HG03442 (cell line): Measurements from ENCODE around the gene TRAPPC3.
"Not testable (repeated sequence)": the region's sequence is repeated elsewhere in the genome, so short reads cannot be mapped to it uniquely, and the experiment has no call there.

Source experiments
- ATAC-seq: cut with Tn5 transposase; IDR thresholded peaks from one replicate; pipeline ENCODE4 v1.9.1; 2021; ENCODE audit warnings: mild to moderate bottlenecking, moderate library complexity; ENCODE audit not compliant: unreplicated experiment

TRAPPC3 gene

DNA sequence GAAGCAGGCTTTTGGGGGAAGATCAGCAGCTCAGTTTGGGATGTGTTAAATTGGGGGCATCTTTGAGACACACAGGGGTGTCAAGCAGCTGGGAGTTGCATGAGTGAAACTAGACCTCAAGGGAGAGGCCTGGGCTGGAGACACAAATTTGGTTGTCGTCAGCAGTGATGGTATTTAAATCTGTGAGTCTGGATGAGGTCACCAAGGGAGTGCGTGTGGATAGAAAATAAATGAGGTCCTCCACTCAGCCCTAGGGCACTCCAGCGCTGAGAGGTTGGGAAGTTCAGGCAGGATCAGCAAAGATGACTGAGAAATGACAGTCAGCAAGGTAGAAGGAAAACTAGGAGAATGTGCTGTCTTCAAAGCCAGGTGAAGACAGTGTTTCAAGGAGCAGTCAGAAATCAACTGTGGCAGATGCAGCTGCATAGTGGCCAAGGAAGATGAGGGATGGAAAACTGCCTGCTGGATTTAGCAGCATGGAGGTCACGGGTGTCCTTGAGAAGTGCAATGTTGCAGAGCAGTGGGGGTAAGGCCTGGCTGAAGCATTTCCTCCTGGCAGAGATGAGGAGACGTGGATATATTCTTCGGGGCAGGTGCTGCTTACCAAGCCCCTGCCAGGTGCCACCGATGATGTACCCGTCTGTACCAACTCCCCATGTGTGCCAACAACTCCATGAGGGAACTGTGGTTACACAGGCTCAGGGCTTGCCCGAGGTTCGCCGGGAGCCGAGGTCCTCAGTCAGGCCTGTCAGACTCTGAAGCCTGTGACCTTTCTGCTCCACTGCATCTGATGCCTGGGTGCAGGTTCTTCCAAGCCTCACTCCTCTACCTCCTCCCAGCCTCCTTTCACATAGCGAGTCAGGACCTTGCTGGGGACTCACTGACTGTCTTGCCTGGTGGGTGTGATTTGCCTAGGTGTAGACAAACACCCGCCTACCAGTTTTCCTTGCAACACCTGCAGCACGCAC is 17.9 kb upstream of the TRAPPC3 start:
- ATAC-seq = no peak

DNA sequence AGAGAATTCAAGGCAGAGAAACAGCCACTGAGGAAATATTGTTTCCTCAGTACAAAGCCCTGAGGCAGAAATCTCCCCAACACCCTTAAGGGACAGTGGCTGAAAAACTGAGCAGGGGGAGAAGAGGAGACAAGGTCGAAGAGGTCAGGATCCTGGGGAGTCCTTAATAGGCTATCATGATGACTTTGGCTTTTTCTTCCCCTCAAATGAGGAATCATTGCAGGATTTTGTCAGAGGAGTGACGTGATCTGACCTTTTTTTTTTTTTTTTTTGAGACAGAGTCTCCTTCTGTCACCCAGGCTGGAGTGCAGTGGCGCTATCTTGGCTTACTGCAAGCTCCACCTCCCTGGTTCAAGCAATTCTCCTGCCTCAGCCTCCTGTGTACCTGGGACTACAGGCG is 16.9 kb upstream of the TRAPPC3 start:
- no peak for ATAC-seq

DNA sequence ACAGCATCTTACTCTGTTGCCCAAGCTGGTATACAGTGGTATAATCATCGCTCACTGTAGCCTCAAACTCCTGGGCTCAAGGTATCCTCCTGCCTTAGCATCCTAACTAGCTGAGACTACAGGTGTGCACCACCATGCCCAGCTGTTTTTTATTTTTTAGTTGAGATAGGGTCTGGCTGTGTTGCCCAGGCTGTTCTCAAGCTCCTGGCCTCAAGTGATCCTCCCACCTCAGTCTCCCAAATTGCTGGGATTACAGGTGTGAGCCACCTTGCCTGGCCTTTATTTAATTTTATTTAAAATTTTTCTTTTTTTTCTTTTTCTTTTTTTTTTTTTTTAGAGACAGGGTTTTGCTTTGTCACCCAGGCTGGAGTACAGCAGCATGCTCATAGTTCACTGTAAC is 15.9 kb upstream of the TRAPPC3 start:
- no peak for ATAC-seq

DNA sequence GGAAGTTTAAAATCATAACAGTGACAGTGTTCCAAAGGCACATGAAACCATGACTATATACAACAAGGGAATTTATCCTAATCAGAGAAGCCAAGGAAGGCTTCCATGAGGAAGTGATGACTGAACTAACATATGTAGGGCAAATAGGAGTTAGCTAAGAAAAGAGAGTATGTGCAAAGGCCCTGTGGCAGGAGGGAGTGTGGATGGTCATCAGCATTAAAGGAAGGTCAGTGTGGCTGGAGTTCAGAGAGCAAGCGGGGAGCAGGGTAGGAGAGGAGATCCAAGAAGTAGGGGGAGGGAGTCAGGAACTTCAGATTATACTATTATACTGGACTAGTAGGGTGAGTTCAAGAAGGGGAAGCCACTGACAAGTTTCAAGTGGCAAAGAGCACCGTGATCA is 15.1 kb upstream of the TRAPPC3 start:
- ATAC-seq = no peak

DNA sequence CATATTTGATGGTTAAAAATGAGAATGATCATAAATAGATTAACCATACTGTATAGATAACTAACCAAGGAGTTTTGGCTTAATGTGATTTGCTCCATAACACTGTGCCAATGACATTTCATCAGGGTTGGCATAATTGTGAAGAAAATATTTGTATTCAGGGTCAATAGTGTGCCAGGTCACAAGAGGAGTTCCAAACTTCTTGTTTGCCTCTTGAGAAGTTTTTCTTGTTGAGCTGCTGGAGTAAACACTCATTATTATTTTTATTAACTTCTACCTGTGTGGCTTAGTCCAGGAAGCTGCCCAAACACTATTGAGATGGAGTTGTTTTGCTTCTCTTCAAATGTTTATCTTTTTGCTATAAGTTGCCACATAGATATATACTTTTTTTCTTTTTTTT is 14.1 kb upstream of the TRAPPC3 start:
- ATAC-seq = no peak

DNA sequence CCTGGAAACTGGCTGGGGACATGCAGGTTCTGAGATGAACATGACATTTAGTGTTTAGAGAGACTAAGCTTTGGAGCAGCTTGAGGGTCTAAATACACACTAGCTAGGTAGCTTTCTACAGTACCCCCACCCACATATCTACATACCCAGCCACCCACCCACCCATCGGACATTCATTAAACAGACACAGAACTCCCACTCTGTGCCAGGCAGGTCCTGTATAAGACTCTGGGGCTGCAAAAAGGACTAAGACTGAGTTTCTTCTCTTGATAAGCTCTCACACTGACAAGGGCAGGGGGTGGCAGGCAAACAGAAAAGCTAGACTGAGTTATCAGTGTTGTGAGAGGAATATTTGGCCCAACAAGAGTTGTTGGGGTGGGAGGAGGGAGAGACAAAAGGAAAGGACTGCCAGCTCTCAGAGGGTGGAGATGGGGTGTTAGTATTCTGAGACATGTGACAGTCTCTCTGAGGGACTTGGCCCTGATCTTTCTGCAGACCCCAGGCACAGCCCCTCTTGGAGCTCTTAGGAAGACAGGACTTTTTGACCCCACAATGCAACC is 13.5 kb upstream of the TRAPPC3 start:
- ATAC-seq = no peak

DNA sequence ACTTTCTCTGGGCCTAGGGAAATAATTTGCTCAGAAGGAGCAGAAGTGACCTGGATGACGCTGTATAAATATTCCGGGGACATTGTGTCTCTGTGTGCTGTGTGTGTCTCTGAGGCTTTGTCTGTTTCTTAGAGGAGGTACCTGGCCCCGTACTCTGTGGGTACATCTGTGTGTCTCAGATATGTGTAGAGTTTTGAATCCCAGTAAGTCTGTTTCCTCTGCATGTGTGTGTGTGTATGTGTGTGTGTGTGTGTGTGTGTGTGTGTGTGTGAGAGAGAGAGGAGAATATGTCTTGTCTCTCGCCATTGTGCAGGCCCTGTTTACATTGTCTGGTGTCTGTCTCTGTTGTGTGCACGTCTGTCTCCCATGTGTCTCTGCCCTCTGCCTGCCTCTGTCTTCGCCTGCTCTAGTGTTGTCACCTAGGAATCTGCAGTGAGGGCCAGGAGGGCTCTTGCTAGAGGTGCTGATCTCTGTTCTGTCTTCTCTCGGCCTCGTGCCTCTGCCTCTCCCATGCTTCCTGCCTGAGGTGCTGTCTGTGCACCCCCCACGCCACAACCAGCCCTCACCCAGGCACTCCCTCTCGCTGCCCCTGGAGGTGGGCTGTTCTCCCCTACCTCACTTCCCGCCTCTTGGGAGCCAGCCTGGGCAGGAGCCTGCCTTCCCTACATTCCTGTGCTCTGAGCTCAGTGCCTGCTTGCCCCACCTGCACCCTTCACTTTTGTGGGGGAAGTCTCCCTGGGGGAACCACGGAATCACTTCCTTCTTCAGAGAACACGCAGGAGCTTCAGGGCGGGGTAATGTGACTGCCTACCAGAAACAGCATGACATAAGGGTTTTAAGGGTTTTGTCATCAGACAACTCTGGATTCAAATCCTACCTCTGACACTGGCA is 12.6 kb upstream of the TRAPPC3 start:
- ATAC-seq = no peak

DNA sequence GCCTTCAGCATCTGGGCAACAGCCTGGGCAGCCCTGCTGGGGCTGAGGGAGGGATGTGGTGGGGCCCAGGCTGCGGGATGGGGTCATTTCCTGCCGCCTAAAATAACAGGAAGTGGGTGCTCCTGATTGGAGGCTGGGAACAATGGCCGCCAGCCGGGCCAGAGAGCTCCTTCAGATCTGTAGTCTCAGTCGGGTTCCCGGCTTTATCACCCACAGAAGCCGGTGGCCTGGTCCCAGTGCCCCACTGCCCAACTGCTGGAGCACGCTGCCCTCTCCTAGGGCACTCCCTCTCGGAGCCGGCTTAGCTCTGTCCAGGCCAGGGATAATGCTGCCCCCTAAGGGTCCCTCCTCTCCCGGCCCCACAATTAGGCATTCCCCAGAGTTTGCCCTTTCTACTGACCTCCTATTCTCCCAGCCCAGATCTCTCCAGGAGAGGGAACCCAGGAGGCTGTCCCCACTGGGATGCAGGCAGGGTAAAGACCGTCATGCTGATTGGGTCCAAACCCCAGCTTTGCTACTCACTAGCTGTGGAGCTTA is 11.7 kb upstream of the TRAPPC3 start:
- ATAC-seq = no peak

DNA sequence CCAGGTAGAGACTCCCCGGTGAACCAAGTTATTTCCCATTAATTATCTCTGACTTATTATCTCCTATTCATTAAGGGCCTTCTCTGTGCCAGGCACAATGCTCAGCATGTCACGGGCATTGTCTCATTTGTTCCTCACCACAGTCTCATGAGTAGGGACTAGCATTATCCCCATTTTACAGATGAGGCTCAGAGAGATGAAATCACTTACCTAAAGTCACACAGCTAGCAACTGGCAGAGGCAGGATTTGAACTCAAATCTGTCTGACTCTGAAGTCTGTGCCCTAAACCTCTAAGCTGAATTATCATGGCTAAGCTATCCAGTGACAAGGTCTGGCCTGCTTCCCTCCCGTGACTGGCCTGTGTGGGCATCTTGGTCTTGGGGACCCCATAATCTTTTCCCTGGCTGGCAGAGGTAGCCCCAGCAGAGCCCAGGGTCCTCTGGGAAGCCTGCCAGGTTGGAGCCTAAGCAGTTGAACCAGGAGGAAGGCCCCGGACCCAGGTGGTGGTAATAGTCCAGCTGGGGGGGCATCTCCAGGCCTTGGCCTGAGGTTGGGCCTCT is 11.2 kb upstream of the TRAPPC3 start:
- ATAC-seq = no peak

DNA sequence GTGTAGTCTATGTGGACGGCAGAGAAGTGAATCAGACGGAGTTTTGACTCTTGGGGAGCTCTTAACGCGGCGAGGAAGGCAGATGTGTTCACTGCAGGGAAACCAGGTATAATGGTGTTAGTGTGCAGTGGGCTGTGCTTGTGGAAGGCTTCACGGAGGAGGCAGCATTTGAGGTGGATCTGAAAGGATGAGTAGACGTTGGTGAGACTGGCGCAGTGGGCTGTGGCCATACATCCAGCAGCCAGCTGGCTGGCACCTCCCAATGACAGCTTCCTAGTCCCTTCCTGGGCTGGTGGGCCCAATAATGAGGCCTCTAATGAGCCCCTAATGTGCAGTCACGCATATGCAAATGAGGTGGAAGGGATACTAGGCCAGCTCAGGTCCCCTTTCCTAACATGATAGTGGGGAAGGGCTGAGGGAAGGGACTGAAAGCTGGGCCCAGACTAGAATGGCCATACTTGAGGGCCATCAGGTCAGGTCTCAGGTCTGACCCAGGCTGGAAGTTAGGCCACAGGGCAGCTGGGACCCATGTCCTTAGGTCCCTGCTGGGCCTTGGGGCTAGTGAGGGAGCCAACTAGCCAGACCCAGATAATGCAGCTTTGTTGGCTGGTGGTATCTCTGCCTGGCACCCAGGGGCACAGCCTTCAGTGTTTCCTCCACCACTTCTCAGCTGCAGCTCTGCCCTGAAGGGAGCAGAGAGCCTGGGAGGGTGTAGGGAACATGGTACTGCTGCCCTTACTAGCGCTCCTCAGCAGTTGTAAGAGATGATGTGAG is 10.5 kb upstream of the TRAPPC3 start:
- ATAC-seq = no peak

DNA sequence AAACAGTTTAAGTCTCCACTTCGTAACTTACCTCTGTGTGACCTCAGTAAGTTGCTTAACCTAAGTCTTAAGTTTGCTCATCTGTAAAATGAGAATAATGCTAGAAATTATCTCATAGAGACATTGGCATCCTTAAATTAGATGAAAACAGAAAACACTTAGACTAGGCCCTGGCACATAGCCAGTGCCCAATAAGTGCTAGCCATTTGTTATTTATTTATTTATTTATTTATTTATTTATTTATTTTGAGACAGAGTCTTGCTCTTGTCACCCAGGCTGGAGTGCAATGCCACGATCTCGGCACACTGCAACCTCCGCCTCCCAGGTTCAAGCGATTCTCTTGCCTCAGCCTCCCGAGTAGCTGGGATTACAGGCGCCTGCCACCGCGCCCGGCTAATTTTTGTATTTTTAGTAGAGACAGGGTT is 9.6 kb upstream of the TRAPPC3 start:
- ATAC-seq = not testable (repeated sequence)

DNA sequence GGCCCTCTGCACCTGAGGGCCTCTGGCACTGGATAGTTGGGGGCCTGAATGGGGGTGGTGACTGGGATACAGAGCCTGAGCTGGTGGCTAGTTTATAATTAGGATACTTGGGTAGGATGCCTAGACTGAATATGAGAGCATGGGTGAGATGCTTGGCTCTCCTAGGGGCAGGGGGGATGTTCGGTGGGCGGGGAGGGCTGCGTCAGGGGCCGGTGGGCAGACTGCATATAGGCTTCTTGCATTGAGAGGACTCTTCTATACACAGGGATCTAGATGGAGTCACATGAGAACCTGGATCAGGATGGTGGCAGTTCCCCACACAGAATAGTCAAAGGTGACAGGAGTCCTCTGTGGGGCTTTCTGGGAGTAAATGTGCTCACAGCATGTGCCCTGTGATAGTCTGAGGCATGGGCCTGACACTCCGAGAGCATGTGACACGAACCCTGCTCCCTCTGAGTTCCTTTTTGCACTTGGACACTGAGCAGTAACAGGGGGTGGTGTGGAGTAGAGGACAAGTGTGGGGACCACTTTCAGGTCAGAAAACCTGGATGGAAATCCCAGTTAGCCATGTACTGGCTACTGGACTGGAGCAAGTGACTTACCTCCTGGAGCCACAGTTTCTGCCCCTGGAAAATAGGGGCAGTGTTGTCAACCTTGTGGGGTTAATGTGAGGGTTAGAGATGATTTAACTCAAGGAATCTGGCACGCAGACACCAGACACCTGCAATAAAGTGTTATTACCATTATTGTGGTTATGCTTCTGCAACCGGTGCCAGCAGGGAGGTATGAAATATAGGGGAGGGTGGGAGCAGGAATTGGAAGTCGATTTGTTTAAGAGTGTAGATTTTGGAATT is 8.9 kb upstream of the TRAPPC3 start:
- ATAC-seq = no peak

DNA sequence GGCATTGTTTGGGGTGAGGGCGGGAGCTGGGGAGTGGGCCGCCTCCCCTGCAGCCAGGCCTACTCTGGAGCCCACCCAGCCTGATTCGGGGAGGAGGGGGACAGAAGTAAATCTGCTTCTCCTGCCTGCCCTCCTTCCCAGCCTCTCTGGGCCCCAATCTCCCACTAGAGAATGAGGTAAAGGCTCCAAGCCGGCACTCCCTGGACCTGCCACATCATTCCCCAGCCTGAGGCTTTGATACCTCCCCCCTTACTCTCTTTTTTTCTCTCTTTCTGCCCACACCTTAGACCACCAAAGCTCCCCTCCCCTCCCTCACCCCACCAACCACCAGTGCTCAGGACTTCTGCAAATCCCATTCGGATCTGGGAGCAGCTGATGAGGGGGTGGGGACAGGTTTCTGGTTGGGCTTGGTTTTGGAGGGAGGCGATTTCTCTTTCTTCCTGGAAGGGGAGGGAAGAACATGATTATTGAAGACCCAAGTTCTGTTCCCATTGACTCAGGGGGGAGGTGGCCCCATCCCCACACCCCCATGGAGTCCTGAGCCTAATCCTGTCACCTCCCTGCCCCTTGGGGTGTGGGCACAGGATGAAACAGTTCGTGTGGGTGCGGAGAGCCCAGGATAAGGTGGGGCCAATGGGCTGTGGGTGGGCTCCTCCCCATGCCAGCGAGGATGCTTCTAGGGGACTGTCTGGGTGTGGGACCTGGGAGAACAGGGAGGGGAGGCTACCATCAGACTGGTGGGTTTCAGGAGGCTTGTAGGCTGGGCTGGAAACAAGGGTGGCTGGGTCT is 8.0 kb upstream of the TRAPPC3 start:
- ATAC-seq = no peak

DNA sequence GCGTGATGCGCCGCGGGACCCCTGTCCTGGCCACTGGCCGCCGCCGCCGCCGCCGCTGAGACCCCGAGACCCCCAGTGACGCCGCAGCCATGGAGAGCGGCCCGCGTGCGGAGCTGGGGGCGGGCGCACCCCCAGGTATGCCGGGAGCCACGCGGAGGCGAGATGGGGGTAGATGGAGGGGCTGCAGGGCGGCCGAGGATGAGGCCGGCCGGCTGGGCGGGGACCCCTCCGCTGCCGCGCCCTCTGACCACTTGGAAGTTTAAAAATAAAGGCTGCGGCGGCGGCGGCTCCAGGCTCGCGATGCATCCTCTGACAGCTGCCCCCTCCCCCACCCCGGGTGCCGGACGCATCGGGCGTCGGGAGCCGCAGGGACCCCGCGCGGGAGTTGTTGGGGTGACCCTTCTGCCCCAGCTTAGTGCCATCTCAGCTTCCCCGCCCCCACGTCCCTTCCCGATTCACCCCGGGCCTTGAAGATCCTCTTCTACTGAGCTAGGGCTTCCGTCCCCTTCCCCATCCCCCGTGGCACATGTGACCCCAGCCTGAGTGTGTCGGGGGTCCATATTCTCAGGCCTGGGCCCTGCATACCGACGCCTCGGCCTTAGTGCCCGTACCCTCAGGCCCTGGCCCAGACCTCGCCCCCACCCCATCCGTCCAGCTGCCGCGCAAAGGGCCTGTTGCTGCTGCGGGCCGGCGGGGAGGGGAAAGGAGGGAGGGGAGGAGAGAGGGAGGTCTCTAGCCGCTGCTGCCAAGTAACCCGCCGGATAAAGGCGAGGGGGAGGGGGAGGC is 7.2 kb upstream of the TRAPPC3 start:
- ATAC-seq = peak; percentile 10

DNA sequence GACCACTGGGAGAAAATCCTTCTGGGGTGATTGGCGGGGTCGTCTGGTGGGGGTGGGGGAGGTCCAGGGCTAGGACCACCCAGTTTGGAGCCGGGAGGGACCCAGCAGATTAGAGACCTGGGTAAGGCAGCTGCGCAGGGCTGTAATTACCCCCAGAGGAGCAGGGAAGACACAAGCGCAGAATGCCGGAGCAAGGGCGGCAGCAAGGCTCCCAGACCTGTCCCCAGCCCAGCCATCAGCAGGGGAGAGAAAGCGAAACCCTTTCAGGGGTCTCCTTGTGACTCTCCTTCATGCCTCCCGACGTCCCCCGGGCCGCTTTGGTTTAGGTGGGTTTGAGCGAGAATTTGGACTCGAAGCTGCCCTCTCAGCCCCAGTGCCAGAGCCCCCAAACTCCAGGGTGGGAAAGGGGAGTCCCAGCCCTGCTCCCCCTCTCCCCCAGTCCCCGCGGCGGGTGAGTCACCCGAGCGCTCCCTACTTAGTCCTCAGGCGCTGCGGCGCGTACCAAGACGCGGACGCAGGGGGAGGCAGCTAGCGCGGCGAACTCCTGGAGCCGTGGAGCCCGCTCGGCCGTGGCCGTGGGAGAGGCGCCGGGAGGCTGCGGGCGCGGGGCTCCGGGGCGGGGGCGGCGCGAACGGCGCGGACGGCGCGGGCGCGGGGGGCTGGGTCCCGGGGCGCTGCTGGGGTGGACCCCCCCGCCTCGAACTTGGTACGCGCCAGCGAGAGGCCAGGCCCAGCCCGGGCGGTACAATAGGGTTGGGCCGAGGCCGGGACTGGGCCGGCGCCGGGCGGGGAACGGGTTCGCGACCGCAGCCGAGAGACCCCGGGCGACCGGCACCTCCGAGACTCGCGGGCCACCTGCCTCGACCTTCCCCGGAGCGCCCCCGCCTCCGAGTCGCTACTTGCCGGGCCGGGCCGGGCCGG is 6.4 kb upstream of the TRAPPC3 start, which contains the start of gene MAP7D1:
Gene MAP7D1 (plus strand): TSS at position 753 of the 921 bp plus-strand sequence. CDS start 258 bp downstream, outside the sequence.
- peak; percentile 49 for ATAC-seq

DNA sequence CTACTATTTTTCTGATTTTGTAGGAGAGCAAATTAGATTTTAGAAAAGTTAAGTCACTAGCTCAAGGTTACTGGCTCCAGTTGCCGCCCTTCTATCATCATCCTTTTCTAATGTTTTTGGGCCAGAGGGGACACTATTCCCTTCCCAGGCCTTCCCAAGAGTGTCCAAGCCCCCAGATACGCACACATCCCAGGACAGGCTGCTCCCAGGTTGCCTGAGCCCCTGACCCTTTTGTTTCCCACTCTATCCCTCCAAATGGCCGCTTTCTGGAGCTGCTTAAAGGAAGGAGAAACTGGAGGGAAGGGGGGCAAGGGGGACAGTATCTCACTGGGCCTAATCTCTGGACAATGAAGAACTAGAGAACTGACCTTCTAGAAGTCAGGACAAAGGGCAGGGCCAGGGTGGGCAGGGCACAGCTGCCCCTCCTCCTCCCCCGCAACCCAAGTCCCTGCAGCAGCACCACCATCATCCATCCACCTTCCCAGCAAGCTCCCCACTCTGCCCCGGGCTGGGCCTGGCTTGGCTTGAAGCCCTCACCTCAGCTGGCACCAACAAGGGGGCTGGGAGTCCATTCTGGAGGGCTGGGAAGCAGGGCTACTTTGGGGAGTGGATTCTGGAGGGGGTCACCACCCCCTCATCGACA is 5.6 kb upstream of the TRAPPC3 start:
- ATAC-seq = no peak
